ENCODE measurements around the gene RPUSD1.
A peak's percentile ranks its signal among the peaks of the same experiment; 100 is the strongest.
"Not testable (repeated sequence)": the region's sequence is repeated elsewhere in the genome, so short reads cannot be mapped to it uniquely, and the experiment has no call there.

Gene RPUSD1

GRCh38 chr16:787978-788398, at the start of gene RPUSD1:
RPUSD1 (minus strand) TSS chr16:788381; CDS start chr16:787737, 644 bp downstream.
- TF ChIP-seq CTCF (IDR thresholded peaks at IDR 0.05; ENCODE audit: low read depth, low read length), result no peak
- no peak for TF ChIP-seq MYC (IDR thresholded peaks at IDR 0.05; ENCODE audit: low read depth, low read length)
- TF ChIP-seq POLR2A (IDR thresholded peaks at IDR 0.05; ENCODE audit: extremely low read depth, insufficient read length), result no peak
- TF ChIP-seq MAX (IDR thresholded peaks at IDR 0.05; ENCODE audit: low read depth, low read length), result no peak
- H3K4me3 ChIP-seq (ENCODE audit: low read depth, low read length), result peak within 1 kb of the TSS; percentile 75
- no peak for DNase-seq (ENCODE audit: low read depth)

- not testable (repeated sequence) for DNase-seq (ENCODE audit: low read depth); H3K4me3 ChIP-seq (ENCODE audit: low read depth, low read length)
Measured at GRCh38 chr16:836822-837221, 48.6 kb upstream of the RPUSD1 start.

- TF ChIP-seq MYC (IDR thresholded peaks at IDR 0.05; ENCODE audit: low read depth, low read length), result no peak
- no peak for TF ChIP-seq POLR2A (IDR thresholded peaks at IDR 0.05; ENCODE audit: extremely low read depth, insufficient read length)
- TF ChIP-seq CTCF (IDR thresholded peaks at IDR 0.05; ENCODE audit: low read depth, low read length), result no peak
Measured at GRCh38 chr16:836221-836620, 48.0 kb upstream of the RPUSD1 start.

GRCh38 chr16:835373-835772, 47.2 kb upstream of the RPUSD1 start:
- no peak for DNase-seq (ENCODE audit: low read depth)
- no peak overlapping the region for H3K4me3 ChIP-seq (ENCODE audit: low read depth, low read length)
- TF ChIP-seq MYC (IDR thresholded peaks at IDR 0.05; ENCODE audit: low read depth, low read length) (no peak), CTCF (IDR thresholded peaks at IDR 0.05; ENCODE audit: low read depth, low read length) (no peak), MAX (IDR thresholded peaks at IDR 0.05; ENCODE audit: low read depth, low read length) (no peak), POLR2A (IDR thresholded peaks at IDR 0.05; ENCODE audit: extremely low read depth, insufficient read length) (no peak)

More at GRCh38 chr16:836221-836620, 48.0 kb upstream of the RPUSD1 start:
- no peak for DNase-seq (ENCODE audit: low read depth)
- H3K4me3 ChIP-seq (ENCODE audit: low read depth, low read length), result no peak overlapping the region

- TF ChIP-seq MAX (IDR thresholded peaks at IDR 0.05; ENCODE audit: low read depth, low read length) (no peak), MYC (IDR thresholded peaks at IDR 0.05; ENCODE audit: low read depth, low read length) (no peak), POLR2A (IDR thresholded peaks at IDR 0.05; ENCODE audit: extremely low read depth, insufficient read length) (no peak), CTCF (IDR thresholded peaks at IDR 0.05; ENCODE audit: low read depth, low read length) (no peak)
- no peak overlapping the region for H3K4me3 ChIP-seq (ENCODE audit: low read depth, low read length)
- DNase-seq (ENCODE audit: low read depth), result no peak
Measured at GRCh38 chr16:833411-833810, 45.2 kb upstream of the RPUSD1 start.

GRCh38 chr16:832652-833336, 44.6 kb upstream of the RPUSD1 start:
- TF ChIP-seq CTCF (IDR thresholded peaks at IDR 0.05; ENCODE audit: low read depth, low read length), result no peak
- TF ChIP-seq MYC (IDR thresholded peaks at IDR 0.05; ENCODE audit: low read depth, low read length), result no peak
- TF ChIP-seq MAX (IDR thresholded peaks at IDR 0.05; ENCODE audit: low read depth, low read length), result no peak
- TF ChIP-seq POLR2A (IDR thresholded peaks at IDR 0.05; ENCODE audit: extremely low read depth, insufficient read length), result no peak
- no peak for DNase-seq (ENCODE audit: low read depth)

More at GRCh38 chr16:832652-833336, 44.6 kb upstream of the RPUSD1 start:
- no peak overlapping the region for H3K4me3 ChIP-seq (ENCODE audit: low read depth, low read length)
